ENCODE results near the gene MEF2D.

Gene MEF2D

GRCh38 chr1:156486421-156487344 lies 13.9 kb downstream of the MEF2D start:
- no peak for DNase-seq

GRCh38 chr1:156485984-156486383 lies 14.6 kb downstream of the MEF2D start:
- no peak for DNase-seq

DNA sequence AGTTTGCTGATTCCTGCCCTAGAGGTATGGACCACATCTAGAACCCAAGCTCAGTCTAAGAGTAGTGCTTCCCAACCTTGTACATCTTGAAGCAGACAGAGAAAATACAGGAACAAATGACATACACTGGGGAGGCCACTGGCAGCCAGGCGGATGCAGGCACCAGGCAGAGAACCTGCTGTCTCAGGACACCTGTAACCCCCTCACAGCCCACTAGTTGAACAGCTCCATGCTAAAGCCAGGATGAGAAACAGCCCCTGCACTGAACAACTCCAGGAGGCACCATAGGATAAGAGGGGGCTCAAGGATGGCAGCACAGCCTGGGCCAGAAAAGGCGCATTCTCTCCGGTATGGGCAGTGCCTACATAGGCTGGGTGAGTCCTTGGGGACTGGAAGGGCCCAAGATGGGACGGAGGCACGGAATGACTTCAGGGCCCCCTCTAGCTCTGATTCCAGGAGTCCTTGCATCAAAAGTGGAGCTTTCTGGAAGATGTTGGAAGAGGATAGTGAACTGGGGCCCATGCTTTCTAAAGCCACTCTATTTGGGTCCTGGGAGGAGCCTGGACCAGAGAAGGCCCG lies 16.0 kb downstream of the MEF2D start:
- DNase-seq: no peak

DNA sequence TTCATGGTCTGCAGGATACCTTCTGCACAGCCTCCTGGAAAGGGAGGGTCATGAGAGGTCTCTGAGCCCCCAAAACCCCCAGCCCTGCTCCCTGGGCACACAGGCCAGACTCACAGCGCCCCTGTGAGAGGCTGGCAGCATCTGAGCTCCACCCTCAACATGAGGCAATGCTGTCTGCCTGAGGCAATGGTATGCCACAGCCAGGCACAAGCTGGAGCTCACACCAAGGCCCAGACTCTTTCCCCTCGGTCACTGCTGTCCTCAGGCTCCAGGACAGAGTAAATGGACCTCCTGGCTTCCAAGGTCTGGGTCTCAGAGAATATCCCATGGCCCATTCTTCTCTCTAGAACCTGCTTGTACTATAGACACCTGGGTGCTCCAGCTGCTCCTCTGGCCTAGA lies 17.2 kb downstream of the MEF2D start:
- DNase-seq: no peak

- no peak for DNase-seq
Measured at GRCh38 chr1:156482276-156482675, 18.3 kb downstream of the MEF2D start.

DNA sequence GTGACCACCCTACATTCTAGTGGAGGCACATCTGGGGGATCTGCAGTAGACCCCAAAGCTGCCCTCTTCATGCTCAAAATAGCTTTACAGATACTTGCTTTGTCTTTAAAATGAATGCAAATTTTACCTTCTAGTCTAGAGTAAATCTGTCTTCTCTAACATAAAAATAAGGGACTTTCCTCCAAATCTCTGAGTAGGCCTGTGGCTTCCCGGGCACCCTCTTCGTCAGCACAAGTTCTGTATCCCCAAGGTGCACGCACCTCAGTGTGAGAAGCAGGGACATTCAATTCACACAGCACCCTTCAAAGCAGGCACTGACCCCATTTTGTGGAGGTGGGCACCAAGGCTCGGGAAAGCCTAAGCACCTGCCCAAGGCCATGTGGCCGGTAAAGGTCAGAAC lies 19.0 kb downstream of the MEF2D start:
- DNase-seq: no peak

DNA sequence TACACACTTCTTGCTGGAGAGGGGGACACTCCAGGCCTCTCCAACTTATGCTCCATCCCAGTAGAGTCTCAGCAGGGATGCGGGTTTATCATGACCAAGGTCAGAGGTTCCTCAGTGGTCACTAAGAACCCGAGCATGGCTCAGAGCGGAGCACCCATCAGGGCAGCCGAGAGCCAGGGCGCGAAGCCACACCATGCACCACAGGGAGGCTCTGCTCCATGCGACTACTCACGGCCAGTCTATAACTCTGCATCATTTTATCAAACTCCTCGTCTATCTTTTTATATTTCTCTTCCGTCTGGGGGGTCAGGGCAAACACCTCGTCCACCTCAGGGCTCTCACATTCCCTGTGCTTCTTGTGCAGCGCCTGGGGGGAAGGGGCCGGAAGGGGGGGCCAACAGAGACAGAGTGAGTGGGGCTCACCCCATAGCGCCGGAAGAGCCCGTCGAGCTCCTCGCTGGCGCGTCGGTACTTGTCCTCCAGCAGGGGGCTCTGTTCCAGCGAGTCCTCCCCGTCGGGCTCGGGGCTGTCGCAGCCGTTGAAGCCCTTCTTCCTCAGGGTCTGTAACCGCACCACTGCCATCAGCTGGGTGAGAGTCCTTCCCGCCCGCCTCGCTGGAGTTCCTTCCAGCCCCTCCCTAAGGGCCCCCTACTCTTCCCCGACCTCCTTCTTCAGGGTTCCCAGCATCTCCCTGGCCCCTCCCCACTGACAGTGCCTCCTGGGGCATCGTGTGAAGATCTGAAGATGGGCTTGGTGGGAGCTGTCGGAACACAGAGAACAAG lies 20.0 kb downstream of the MEF2D start:
- no peak for DNase-seq

GRCh38 chr1:156480016-156480370 lies 20.6 kb downstream of the MEF2D start:
- DNase-seq: no peak

- no peak for DNase-seq
Measured at GRCh38 chr1:156479093-156480015, 21.2 kb downstream of the MEF2D start.

GRCh38 chr1:156478250-156478627 lies 22.3 kb downstream of the MEF2D start:
- no peak for DNase-seq

- DNase-seq: no peak
Measured at GRCh38 chr1:156477526-156478249, 22.9 kb downstream of the MEF2D start.

GRCh38 chr1:156476501-156477298 lies 23.9 kb downstream of the MEF2D start:
- no peak for DNase-seq

- DNase-seq: no peak
Measured at GRCh38 chr1:156475568-156476500, 24.7 kb downstream of the MEF2D start.

DNA sequence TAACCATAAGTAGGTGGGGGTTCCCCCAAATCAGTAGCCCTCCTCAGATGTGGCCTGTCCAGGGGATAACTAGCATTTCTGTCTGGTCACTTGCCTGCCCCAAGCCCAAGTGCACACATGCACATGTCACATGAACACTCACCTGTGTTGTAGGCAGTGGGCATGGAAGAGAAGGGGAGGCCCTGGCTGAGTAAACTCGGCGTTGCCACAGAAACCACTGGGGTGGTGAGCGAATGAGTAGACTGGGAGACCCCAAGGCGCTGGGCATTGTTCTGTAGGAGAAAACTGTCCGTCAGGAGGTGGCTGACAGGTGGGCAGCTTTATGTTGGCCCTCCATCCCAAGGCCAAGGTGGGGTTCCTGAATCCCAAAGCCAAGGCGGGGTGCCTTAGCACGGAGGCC lies 25.6 kb downstream of the MEF2D start:
- DNase-seq: no peak

DNA sequence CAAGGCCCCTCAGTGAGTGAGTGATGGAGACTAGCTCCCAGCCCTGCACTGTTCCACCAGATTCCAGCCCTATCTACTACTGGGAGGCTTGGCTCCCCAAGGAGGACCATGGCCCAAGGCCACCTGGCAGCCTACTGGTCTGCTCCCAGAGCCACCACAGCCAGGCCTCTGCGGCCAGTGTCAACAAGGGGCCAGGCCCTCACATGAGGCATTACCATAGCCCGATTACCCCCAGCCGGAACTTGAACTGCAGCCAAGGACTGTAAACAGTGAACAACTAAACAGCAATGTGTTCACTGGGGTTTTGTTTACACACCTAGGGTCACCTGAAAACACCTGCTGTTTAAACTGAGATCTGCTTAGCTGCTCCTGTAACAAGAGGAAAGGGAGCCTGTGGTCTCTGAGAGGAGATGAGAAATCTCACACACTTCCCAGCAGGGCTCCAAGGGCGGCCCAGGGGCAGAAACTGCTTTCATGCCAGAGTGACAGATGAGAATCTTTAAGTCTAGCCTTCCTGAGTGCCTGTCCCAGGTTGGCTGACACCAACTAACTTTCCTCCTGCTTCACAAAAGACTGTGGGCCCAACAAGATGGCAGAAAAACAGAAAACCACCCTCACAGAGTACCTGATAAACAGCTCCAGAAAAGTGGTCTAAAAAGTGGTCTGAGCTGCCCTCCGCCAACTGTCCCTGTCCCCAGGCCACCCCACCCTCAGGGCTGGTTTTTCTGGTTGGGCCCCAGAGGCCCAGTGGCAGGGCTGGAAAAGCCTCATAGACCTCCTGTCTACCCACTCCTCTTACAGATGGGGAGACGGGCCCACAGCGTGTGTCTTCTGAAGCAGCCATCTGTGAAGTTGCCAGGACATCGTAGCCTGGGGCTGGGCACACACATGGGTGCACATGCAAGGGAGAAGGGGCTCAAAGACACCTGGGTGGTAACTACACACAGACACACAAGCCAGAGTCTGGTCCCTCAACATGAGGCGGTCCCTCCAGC lies 28.8 kb downstream of the MEF2D start:
- DNase-seq: no peak

- no peak for DNase-seq
Measured at GRCh38 chr1:156470473-156470872, 30.1 kb downstream of the MEF2D start.

DNA sequence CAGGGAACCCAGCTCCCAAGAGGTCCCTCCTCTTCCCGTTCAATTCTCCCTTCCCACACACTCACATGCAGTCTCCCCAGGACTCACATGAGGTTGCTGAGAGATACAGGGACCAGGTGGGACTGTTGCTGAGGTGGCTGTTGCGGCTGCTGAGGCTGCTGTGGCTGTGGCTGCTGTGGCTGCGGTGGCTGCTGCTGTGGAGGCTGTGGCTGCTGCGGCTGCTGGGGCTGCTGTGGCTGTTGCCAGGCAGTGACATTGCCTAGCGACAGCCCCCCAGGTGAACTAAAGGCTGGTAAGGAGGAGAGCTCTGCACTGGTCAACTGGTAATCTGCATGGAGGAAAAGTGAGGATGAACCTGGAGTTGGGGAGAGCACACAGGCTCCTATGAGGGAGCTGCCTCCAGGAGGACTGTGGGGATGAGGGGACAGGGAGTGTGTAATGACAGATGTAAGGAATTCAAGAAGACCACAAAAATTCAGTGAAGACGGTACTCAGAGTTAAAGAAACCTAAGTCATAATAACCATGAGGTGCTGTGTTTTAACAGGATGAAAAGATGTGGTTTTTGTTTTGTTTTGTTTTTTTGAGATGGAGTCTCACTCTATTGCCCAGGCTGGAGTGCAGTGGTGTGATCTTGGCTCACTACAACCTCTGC lies 31.8 kb downstream of the MEF2D start:
- DNase-seq: no peak

DNA sequence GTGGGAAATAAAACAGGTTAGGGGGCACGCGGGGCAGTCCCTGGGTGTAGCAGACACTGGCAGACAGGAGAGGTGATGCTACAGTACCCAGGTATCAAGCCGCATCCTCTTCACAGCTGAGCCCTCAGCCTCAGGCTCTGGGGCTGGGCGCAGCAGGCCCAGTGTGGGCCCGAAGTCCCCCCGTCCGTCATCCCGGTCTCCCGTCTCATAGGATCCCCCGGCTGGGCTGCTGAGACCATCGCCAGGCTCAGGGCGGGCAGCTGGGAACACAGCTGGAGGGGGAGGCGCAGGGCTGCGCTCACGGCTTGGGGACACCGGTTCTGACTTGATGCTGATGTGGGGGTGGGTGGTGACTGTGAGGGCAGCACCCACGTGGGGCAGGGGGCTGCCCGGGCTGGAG lies 32.7 kb downstream of the MEF2D start:
- no peak for DNase-seq
